ENCODE measurements around the gene MEN1. TPM values are rescaled to one million over a fixed set of nuclear protein-coding genes. Genes with fewer than 3 reads are reported as not detected.

The MEN1 gene
- total and polyA plus RNA-seq, 9 of the 15 experiments (the other 6 are each of a cell fraction or from before 2014, with no cell fraction given), result 3.4 to 57.2 (median 19.3) TPM

DNA sequence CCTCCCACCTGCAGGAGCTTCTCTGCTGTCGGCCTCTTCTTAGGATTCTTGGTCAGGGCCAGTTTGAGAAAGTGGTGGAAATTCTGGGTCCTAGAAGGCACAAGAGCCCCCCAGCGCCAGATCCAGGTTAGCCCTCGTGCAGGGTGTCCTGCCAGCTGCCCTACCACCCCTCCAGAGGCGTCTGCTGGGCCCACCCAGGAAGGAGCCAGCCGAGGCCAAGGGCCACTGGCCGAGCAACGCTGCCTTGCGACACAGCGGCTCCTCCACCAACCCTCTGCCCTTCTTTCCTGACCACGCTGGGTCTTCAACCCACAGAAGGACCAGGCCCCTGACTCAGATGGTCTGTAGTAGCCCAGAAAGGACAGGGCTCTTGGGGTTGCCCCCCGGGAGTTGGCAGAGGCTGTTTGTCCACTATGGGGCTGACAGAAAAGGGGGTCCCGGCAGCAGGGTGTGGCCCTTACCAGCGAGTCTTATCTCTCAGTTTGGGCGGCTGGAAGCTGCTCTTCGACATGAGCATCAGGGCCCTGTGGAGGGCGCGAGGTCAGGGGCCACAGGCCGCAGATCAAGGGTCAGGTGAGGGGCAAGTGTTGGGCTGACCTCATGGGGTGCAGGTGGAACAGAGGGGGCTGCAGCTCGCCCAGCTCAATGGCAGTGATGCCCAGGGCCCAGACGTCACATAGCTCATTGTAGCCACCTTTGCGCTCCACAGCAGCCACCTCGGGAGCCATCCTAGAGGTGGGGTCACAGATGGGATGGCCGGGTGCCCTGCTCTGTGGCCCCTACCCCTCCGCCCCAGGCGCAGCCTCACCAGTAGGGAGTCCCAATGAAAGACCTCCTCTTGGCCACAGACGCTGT is 9.8 kb downstream of the MEN1 start (continued):
- TF ChIP-seq RFX7 (CRISPR knock-in tag; IDR thresholded peaks at IDR 0.05) (no peak), ZKSCAN8 (CRISPR knock-in tag; IDR thresholded peaks at IDR 0.05) (no peak), ZNF668 (CRISPR knock-in tag; IDR thresholded peaks at IDR 0.05) (no peak)
- TF ChIP-seq, protein P1, sequence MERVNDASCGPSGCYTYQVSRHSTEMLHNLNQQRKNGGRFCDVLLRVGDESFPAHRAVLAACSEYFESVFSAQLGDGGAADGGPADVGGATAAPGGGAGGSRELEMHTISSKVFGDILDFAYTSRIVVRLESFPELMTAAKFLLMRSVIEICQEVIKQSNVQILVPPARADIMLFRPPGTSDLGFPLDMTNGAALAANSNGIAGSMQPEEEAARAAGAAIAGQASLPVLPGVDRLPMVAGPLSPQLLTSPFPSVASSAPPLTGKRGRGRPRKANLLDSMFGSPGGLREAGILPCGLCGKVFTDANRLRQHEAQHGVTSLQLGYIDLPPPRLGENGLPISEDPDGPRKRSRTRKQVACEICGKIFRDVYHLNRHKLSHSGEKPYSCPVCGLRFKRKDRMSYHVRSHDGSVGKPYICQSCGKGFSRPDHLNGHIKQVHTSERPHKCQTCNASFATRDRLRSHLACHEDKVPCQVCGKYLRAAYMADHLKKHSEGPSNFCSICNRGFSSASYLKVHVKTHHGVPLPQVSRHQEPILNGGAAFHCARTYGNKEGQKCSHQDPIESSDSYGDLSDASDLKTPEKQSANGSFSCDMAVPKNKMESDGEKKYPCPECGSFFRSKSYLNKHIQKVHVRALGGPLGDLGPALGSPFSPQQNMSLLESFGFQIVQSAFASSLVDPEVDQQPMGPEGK (CRISPR knock-in tag; IDR thresholded peaks at IDR 0.05; ENCODE audit: borderline replicate concordance), result no peak
- TF ChIP-seq, protein P2, sequence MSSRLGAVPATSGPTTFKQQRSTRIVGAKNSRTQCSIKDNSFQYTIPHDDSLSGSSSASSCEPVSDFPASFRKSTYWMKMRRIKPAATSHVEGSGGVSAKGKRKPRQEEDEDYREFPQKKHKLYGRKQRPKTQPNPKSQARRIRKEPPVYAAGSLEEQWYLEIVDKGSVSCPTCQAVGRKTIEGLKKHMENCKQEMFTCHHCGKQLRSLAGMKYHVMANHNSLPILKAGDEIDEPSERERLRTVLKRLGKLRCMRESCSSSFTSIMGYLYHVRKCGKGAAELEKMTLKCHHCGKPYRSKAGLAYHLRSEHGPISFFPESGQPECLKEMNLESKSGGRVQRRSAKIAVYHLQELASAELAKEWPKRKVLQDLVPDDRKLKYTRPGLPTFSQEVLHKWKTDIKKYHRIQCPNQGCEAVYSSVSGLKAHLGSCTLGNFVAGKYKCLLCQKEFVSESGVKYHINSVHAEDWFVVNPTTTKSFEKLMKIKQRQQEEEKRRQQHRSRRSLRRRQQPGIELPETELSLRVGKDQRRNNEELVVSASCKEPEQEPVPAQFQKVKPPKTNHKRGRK (tag; IDR thresholded peaks at IDR 0.05), result no peak
